Lower lobe of right lung (tissue), 2 donors: ENCODE measurements around the gene MYBPC1. TPM values are rescaled to one million over a fixed set of nuclear protein-coding genes. Genes with fewer than 3 reads are reported as not detected.
A peak's percentile ranks its signal among the peaks of the same experiment; 100 is the strongest.

ENCODE experiments used
- ATAC-seq, 2 donors: fragments of 200-7000 bp; cut with Tn5 transposase; one replicate each; pipeline ENCODE4 v1.9.1; 2020 to 2022; ENCODE audit warnings: mild to moderate bottlenecking in 2 of 2, moderate library complexity in 2 of 2
- DNase-seq: peaks from one replicate; pipeline ENCODE4 v3.0.0-alpha.2; 2020
- H3K27ac ChIP-seq: fragments of 200-600 bp; one replicate; pipeline ENCODE4 v1.8.0; 2022
- H3K27me3 ChIP-seq: fragments of 200-600 bp; one replicate; pipeline ENCODE4 v1.8.0; 2022; ENCODE audit warnings: low read depth
- H3K36me3 ChIP-seq: fragments of 200-600 bp; one replicate; pipeline ENCODE4 v1.8.0; 2022; ENCODE audit warnings: mild to moderate bottlenecking
- H3K4me1 ChIP-seq: fragments of 200-600 bp; one replicate; pipeline ENCODE4 v1.8.0; 2022
- H3K4me3 ChIP-seq: fragments of 200-600 bp; one replicate; pipeline ENCODE4 v1.8.0; 2022; ENCODE audit warnings: mild to moderate bottlenecking
- H3K9me3 ChIP-seq: fragments of 200-600 bp; one replicate; pipeline ENCODE4 v1.8.0; 2022
- intact Hi-C: fragments of 100-400 bp; cut with DNase I; formaldehyde crosslinking; loops from one replicate; pipeline ENCODE4 v1.11.0; 2022
- total RNA-seq: library from RNA; stranded (reverse); fragmentation: NEBNext Ultra II Directional; extraction: Animal tissue kit (Norgen Biotek cat#: 25700); gene quantifications from one replicate; pipeline ENCODE4 v1.2.1, GENCODE V29; 2021
- TF ChIP-seq, protein P1 (sequence below): fragments of 200-600 bp; IDR thresholded peaks from one replicate; pipeline ENCODE4 v1.8.0; 2022; ENCODE audit warnings: antibody characterized with exemption, mild to moderate bottlenecking
- donor health status: DM: no; HTN: yes; CAD: no; lungs with severe emphysema.

MYBPC1 gene
- total RNA-seq, 1 donor from 2014 or later, result not detected

DNA sequence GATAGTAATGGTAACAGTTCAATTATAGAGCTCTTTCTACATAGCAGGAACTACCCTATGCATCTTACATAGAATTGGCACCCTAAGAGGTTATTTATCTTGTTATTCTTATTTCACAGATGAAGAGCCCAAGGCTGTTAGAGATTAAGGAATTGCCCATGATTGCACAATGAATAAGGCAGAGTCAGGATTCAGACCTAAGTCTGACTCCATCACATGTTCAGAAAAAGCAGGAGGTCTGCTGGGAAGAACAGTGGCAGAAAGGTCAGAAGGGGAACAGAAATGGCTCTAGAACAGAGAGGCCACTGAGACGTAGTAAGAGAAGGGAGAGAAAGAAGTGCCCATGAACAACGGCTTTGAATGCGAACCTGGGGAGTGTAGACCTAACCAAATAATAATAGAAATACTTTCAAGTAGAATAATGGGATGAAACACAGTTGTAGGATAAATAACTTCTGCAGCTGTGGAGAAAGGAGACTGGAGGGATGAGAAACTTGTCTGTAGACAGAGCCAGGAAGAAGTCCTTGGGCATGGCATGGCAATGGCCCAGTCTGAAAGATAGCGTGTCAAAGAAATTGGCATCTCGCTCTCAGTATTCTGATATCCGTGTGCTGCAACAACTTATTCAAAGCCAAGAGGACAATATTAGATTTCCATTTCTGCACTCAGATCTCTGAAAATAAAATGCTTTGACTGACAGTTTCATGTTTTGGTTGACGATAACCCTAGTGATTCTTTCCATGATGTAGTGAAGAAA lies 17.6 kb downstream of the MYBPC1 start:
- TF ChIP-seq, protein P1, sequence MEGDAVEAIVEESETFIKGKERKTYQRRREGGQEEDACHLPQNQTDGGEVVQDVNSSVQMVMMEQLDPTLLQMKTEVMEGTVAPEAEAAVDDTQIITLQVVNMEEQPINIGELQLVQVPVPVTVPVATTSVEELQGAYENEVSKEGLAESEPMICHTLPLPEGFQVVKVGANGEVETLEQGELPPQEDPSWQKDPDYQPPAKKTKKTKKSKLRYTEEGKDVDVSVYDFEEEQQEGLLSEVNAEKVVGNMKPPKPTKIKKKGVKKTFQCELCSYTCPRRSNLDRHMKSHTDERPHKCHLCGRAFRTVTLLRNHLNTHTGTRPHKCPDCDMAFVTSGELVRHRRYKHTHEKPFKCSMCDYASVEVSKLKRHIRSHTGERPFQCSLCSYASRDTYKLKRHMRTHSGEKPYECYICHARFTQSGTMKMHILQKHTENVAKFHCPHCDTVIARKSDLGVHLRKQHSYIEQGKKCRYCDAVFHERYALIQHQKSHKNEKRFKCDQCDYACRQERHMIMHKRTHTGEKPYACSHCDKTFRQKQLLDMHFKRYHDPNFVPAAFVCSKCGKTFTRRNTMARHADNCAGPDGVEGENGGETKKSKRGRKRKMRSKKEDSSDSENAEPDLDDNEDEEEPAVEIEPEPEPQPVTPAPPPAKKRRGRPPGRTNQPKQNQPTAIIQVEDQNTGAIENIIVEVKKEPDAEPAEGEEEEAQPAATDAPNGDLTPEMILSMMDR, result no peak
- Histone ChIP-seq H3K36me3 (no peaks in the 10 kb centered on the region), H3K27ac (no peak overlapping the region), H3K27me3 (no peaks in the 10 kb centered on the region), H3K4me3 (no peak overlapping the region), H3K4me1 (peaks cover 24% of the 10 kb centered on the region), H3K9me3 (no peaks in the 10 kb centered on the region)
- intact Hi-C loops, result no loop called here
- ATAC-seq (no peak), DNase-seq (no peak)

DNA sequence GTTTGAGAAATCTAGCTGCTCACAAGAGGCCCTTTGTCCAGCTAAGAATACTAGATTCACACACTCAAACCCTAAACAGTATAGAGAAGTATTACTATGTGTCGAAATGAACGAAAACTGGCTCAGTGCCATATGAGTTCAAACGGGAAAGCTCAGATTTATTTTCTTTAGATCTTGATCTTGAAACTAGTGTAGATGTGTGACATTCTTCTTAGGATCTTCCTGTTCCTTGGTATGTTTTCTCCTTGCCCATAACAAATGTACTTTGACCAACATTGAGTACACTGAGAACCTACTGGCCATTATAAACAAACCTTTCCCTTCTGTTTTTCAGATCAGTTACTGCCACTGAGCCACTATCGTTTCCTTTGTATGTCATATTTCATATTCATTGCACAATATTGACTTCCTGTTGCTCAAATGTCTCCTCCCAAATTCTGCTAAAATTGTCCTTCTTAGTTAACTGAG lies 21.3 kb downstream of the MYBPC1 start:
- intact Hi-C loops, result no loop called here
- H3K9me3 ChIP-seq, result no peaks in the 10 kb centered on the region
- no peaks in the 10 kb centered on the region for H3K27me3 ChIP-seq
- peak overlapping the region; percentile 70 for H3K27ac ChIP-seq
- H3K4me1 ChIP-seq, result peaks cover 42% of the 10 kb centered on the region
- peak overlapping the region; percentile 17 for H3K4me3 ChIP-seq
- no peaks in the 10 kb centered on the region for H3K36me3 ChIP-seq
- ATAC-seq, result peak; percentile 77 to 81
- DNase-seq, result no peak
- TF ChIP-seq, protein P1, result no peak

DNA sequence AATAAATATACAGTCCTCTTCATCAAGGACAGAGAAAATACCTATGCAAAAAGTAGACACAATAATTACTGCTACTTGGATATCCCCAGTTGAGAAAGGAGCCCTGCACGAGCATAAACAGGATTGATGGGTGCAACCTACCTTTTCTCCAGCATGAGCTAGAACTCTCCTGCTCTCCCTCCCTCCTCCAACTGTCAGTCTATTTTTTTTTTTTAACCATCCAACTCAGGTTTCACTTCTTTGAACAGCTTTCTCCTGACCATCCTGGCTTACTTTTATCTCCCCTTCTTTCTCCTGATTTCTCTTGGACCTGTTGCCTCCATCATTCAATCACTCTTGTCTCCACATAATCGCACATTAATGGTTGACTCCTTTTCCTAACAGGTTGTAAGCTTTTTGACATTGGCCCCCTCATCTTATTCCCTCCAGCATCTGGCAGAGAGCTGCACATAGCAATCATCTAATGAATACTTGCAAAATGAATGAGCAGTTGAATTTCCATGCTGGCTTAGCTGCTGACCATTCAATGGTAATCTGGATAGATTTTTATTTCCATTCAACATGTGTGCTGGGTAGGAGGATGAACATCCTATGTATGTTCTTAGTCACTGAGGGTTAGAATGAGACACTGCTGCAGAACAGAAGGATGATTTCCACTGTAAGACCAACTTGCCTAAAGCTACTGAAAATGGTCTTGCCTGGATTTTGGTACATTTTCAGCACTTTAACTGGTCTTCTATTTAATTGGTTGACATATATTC lies 24.4 kb downstream of the MYBPC1 start:
- H3K4me1 ChIP-seq, result peaks cover 42% of the 10 kb centered on the region
- H3K27ac ChIP-seq, result no peak overlapping the region
- H3K4me3 ChIP-seq, result no peak overlapping the region
- no peaks in the 10 kb centered on the region for H3K36me3 ChIP-seq
- intact Hi-C loops, result no loop called here
- H3K9me3 ChIP-seq, result no peaks in the 10 kb centered on the region
- TF ChIP-seq, protein P1, result no peak
- no peak for ATAC-seq
- no peak for DNase-seq
- no peaks in the 10 kb centered on the region for H3K27me3 ChIP-seq

DNA sequence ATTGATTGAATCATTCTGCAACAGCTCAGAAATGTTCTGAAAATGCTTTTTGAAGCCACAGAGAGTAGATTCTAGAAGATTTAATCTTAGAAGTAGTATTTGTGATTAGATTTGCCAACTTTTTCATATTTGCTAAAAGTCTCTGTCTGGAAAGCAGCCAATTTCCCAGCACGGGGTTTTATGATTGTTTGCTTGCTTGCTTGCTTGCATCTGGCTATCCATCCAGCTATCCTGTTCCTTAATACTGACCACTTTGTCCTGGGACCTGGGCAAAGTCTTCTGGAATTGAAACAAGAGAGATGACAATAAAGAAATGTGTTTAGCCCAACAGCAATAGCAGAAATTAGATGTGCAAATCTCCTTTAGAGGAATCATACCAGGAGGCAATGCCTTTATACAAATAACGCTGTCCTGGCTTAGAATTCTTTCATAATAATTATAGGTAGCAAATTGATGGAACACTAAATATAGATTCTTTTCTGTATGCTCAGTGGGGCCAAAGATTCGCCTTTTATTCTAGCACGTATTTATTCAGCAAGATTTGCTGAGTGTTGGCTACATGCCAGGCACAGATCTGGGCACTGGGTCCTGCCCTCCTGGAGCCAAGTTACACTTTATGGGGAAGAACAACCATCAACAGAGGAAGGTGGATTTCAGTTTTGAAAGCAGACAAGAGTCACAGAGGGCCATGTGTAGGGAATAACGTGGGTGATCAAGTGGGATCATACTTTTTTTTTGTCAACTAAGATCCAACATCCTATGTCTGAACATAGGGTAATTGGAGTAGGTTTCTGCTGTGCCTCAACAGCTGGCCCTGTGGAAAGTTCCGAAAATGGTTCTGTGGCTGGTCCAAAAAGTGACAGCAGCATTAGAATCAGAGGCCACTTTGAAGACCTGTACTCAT lies 25.3 kb downstream of the MYBPC1 start:
- H3K36me3 ChIP-seq, result no peaks in the 10 kb centered on the region
- TF ChIP-seq, protein P1, result no peak
- H3K4me3 ChIP-seq, result no peak overlapping the region
- H3K4me1 ChIP-seq, result peaks cover 36% of the 10 kb centered on the region
- ATAC-seq, result no peak
- H3K27me3 ChIP-seq, result no peaks in the 10 kb centered on the region
- no peak overlapping the region for H3K27ac ChIP-seq
- H3K9me3 ChIP-seq, result no peaks in the 10 kb centered on the region
- DNase-seq, result no peak
- intact Hi-C loops, result no loop called here

DNA sequence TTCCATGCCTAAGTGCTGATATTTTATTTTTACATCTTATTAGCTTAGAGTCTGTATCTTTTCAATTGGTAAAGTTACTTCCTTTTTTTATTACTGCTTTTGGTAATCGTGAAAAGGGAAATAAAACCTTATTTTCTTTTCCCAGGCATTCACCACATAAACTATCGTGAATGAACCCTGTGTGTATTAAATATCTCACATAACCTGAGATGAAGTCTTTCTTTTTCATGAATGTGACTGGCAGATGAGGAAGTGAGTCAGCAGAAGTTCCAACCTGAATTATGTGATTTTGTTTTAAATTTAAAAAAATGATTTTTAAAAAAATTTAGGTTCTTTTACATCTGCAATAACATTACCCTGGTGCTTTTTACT lies 26.0 kb downstream of the MYBPC1 start:
- H3K27ac ChIP-seq, result no peak overlapping the region

More for the DNA sequence above, 26.0 kb downstream of the MYBPC1 start:
- TF ChIP-seq, protein P1, result no peak
- DNase-seq (no peak), ATAC-seq (no peak)
- intact Hi-C loops, result no loop called here
- H3K9me3 ChIP-seq, result no peaks in the 10 kb centered on the region
- H3K36me3 ChIP-seq, result no peaks in the 10 kb centered on the region
- no peaks in the 10 kb centered on the region for H3K27me3 ChIP-seq
- H3K4me3 ChIP-seq, result no peak overlapping the region
- H3K4me1 ChIP-seq, result peaks cover 33% of the 10 kb centered on the region
